Hematopoietic multipotent progenitor cell treated with erythropoietin and hydrocortisone succinate and interleukin-3 and kit ligand, for 17 days (in vitro differentiated cells): Measurements from ENCODE around the gene LBX1.
"Not testable (repeated sequence)": the region's sequence is repeated elsewhere in the genome, so short reads cannot be mapped to it uniquely, and the experiment has no call there.

Source experiments
- DNase-seq: peaks from one replicate; pipeline ENCODE4 v3.0.0-alpha.2; 2015; ENCODE audit warnings: low spot score

Gene LBX1

DNA sequence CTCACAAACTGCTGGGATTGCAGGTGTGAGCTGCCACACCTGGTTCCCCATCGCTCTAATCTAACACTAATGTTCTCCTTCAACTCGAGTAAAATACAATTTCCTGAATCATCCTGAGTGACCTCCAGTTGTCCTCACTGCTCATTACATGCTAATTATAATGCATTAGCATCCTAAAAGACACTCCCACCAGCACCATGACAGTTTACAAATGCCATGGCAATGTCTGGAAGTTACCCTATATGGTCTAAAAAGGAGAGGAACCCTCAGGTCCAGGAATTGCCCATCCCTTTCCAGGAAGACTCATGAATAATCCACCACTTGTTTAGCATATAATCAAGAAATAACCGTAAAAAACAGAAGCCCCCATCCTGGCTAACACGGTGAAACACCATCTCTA, 26.6 kb downstream of the LBX1 start:
- DNase-seq, result not testable (repeated sequence)

DNA sequence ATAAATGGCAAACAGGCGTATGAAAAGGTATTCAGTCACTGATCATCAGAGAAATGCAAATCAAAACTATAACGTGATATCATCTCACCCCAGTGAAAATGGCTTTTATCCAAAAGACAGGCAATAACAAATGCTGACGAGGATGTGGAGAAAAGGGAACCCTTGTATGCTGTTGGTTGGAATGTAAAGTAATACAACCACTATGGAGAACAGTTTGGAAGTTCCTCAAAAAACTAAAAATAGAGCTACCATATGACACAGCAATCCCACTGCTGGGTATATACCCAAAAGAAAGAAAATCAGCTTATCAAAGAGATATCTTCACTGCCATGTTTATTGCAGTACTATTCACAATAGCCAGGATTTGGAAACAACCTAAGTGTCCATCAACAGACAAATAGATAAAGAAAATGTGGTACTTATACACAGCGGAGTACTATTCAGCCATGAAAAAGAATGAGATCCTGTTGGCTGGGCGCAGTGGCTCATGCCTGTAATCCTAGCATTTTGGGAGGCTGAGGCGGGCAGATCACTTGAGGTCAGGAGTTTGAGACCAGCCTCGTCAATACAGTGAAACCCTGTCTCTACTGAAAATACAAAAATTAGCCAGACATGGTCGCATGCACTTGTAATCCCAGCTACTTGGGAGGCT, 30.8 kb downstream of the LBX1 start:
- DNase-seq, result not testable (repeated sequence)

DNA sequence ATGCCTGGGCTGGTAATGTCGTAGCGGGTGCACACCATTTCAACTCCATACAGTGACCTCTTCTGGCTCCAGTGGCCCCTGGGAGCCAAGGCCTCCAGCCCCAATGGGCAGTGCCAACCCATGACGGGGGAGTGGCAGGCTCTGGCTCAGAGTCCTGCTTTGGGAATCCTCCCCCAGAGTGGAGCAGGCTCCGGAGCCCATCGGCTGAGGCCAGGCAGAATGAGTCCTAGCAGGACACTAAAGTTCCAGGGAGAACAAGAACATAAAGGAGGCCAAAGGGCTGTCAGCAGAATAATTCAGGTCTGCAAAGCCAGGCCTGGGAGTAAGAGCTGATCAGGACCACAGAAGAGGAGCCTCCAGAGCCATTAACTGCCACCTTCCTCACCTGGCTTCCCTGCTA, 33.3 kb downstream of the LBX1 start:
- DNase-seq, result no peak

DNA sequence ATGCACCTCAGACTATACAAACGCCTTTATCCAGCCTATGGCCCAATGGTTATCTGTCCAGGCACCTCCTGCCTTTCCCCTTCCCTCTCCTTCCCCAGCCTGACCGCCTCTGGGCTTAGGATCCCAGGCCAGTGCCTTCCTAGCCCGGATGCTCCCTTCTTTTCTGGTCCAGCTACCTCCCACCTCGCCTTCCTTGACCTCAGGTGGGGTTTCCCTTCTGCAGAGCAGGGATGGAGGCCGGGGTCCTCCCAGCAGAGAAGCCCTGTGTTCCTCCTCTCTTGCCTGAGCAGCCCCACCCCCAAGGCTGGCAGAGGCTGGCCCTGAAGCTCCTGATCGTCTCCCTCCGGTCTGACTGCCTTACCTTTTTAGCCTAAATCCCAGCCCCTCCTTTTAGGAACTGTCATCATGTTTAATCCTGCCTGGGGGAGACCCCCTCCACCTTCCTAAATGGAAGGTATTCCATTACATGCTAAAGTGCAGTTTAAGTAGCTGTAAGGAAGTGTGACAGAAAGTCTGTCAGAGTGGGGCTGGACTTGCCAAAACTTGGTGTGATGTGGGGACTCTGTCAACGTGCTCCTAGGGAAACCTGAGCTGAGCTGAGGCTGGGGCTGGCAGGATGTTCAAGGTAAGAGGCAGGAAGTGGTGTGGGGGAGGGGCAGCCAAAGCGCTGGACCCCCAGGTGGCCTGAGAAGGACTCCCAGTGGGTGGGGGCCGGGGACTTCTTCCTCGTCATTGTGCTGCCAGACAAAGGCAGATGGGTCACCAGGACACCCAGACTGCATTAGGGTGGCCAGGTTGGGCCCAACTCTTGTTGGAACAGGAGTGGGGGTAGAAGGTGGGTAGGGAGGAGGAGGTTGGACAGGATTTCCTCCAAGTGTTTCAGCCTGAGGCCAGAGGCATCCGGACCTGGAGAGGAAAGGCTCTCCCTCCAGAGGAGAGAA, 39.5 kb downstream of the LBX1 start:
- DNase-seq, result no peak

DNA sequence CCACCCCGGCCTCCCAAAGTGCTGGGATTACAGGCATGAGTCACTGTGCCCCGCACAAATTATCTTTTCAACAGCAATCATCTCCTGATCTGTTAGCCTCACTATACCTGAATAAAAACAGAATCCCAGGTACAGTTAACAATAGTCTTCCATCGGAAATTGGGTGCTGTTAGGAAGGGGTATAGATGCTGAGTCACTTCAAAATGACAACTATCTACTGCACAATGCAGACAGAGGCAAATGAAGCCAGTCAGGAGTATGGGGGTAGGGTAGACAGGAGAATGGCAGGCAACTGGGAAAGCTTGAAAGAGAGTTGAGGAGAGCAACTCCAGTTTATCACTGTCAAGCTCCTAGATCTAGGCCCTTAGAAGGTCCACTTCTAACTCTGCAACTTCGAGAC, 40.3 kb downstream of the LBX1 start:
- DNase-seq, result no peak

DNA sequence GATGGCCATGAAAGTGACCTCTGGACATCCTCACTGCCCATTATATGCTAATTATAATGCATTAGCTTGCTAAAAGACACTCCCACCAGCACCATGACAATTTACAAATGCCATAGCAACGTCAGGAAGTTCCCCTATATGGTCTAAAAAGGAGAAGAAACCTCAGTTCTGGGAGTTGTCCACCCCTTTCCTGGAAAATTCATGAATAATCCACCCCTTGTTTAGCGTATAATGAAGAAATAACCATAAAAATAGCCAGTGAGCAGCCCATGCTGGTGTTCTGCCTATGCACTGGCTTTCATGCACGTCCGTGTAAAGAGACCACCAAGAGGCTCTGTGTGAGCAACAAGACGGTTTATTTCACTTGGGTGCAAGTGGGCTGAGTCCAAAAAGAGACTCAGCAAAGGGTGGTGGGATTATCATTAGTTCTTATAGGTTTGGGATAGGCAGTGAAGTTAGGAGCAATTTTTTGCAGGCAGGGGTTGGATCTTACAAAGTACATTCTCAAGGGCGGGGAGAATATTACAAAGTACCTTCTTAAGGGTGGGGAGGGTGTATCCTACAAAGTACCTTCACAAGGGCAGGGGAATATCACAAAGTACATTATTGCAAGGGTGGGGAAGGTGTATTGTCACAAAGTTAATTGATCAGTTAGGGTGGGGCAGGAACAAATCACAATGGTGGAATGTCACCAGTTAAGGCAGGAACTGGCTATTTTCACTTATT, 45.6 kb downstream of the LBX1 start:
- DNase-seq, result no peak

DNA sequence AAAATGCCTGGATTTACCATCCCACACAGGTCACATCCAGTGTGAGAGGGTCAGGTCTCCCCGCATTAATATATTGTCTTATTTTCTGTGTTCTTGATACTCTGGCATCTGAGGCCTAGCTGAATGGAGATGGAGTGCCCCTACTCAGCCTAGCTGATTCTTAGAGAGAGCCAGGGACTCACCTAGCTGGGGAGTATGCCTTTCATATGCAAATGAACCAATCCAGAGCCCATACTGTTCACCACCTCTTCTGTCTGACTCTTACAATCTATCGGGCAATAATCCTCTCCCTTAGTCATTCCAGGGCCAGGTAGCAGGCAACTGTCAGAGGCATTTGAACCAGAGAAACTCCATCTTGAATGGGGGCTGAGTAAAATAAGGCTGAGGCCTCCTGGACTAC, 46.3 kb downstream of the LBX1 start:
- no peak for DNase-seq
